B cell (primary cell): ENCODE measurements around the gene ATCAY. TPM values are rescaled to one million over a fixed set of nuclear protein-coding genes. Genes with fewer than 3 reads are reported as not detected.
"Not testable (repeated sequence)": the region's sequence is repeated elsewhere in the genome, so short reads cannot be mapped to it uniquely, and the experiment has no call there.

Experiments used
- ATAC-seq: fragments of 200-7000 bp; cut with Tn5 transposase; one replicate; pipeline ENCODE4 v1.10.0; 2021; ENCODE audit warnings: low read depth, mild to moderate bottlenecking, moderate number of reproducible peaks, moderate library complexity
- CTCF ChIA-PET: fragments of 350-600 bp; sonication (Branson Sonifier 250); formaldehyde crosslinking; loops from one replicate; lab custom pipeline; 2021; ENCODE audit warnings: antibody characterized with exemption, inconsistent platforms; lab: Charles Lee
- POLR2A ChIA-PET: fragments of 350-600 bp; sonication (Branson Sonifier 250); formaldehyde crosslinking; loops from one replicate; lab custom pipeline; 2021; ENCODE audit warnings: antibody characterized with exemption; lab: Charles Lee
- DNase-seq: peaks from one replicate; pipeline ENCODE4 v3.0.0; 2013
- H2AFZ ChIP-seq: 2 replicates; pipeline ENCODE4 v1.6.1; 2012; ENCODE audit warnings: mild to moderate bottlenecking, low read depth, low read length; ENCODE audit not compliant: insufficient read depth, poor library complexity, severe bottlenecking
- H3K27ac ChIP-seq, 2 donors: 1 replicate in 1 of 2; 2 replicates in 1 of 2; pipeline ENCODE4 v1.5.1; 2012 to 2013; ENCODE audit warnings: low read length in 2 of 2, mild to moderate bottlenecking in 2 of 2, moderate library complexity in 1 of 2
- H3K27me3 ChIP-seq, 4 experiments: fragments of 200-600 bp in 1 of 4; sonication (generic) in 1 of 4; replicated peaks in 1 of 4; 1 replicate in 2 of 4; 2 replicates in 2 of 4; pipeline versions ENCODE4 v1.6.1 to v1.7.0; 2013 to 2016; ENCODE audit warnings: low read length in 3 of 4, mild to moderate bottlenecking in 2 of 4, mixed read lengths in 1 of 4, moderate library complexity in 1 of 4; ENCODE audit not compliant: insufficient read depth in 4 of 4, control insufficient read depth in 3 of 4; ENCODE audit errors: control extremely low read depth in 1 of 4
- H3K36me3 ChIP-seq, 2 experiments: replicated peaks in 1 of 2; 1 replicate in 1 of 2; 2 replicates in 1 of 2; pipeline versions ENCODE4 v1.6.1 to v1.7.1; 2013; ENCODE audit warnings: low read length in 1 of 2; ENCODE audit not compliant: insufficient read depth in 2 of 2, control insufficient read depth in 1 of 2; ENCODE audit errors: control extremely low read depth in 1 of 2, extremely low read depth in 1 of 2
- H3K4me1 ChIP-seq, 2 donors: fragments of 200-600 bp in 1 of 2; sonication (generic) in 1 of 2; 1 replicate in 1 of 2; 2 replicates in 1 of 2; pipeline versions ENCODE4 v1.5.1 to v1.6.1; 2013 to 2017; ENCODE audit warnings: low read length in 2 of 2; ENCODE audit not compliant: control insufficient read depth in 2 of 2, insufficient read depth in 2 of 2
- H3K4me2 ChIP-seq: replicated peaks from 2 replicates; pipeline ENCODE3; 2012; ENCODE audit warnings: mild to moderate bottlenecking, low read depth, low read length; ENCODE audit not compliant: poor library complexity, severe bottlenecking
- H3K4me3 ChIP-seq, 5 experiments: fragments of 200-600 bp in 1 of 5; sonication (generic) in 1 of 5; 1 replicate in 3 of 5; 2 replicates in 2 of 5; pipeline versions ENCODE4 v1.5.1 to v1.7.0; 2011 to 2016; ENCODE audit warnings: low read length in 4 of 5, mild to moderate bottlenecking in 4 of 5, low read depth in 2 of 5, control low read depth in 1 of 5, moderate library complexity in 1 of 5; ENCODE audit not compliant: insufficient read depth in 1 of 5; ENCODE audit errors: control extremely low read depth in 1 of 5, extremely low read depth in 1 of 5
- H3K79me2 ChIP-seq: fragments of 200-600 bp; sonication (generic); one replicate; pipeline ENCODE4 v1.6.0; 2016; ENCODE audit warnings: low read length; ENCODE audit not compliant: control insufficient read depth, insufficient read depth
- H3K9ac ChIP-seq: fragments of 200-600 bp; sonication (generic); 2 replicates; pipeline ENCODE4 v1.6.1; 2017; ENCODE audit warnings: mild to moderate bottlenecking, low read length, moderate library complexity
- H3K9me3 ChIP-seq, 3 donors: one replicate each; pipeline versions ENCODE4 v1.6.1 to v1.7.1; 2013; ENCODE audit warnings: low read length in 2 of 3; ENCODE audit not compliant: control insufficient read depth in 2 of 3, insufficient read depth in 1 of 3; ENCODE audit errors: control extremely low read depth in 1 of 3
- H4K20me1 ChIP-seq: 2 replicates; pipeline ENCODE4 v1.6.0; 2012; ENCODE audit warnings: mild to moderate bottlenecking, low read length; ENCODE audit not compliant: insufficient read depth, control insufficient read depth, poor library complexity, severe bottlenecking
- H3K27ac Mint-ChIP-seq: one replicate; pipeline ENCODE4 v1.8.0; 2021; ENCODE audit warnings: mixed read lengths
- H3K27me3 Mint-ChIP-seq: one replicate; pipeline ENCODE4 v1.8.0; 2021; ENCODE audit warnings: mixed read lengths
- H3K4me1 Mint-ChIP-seq: one replicate; pipeline ENCODE4 v1.8.0; 2021; ENCODE audit warnings: mixed read lengths
- H3K4me3 Mint-ChIP-seq: one replicate; pipeline ENCODE4 v1.8.0; 2021; ENCODE audit warnings: mixed read lengths
- H3K9me3 Mint-ChIP-seq: one replicate; pipeline ENCODE4 v1.8.0; 2022; ENCODE audit warnings: mixed read lengths; ENCODE audit not compliant: insufficient read depth
- EZH2 ChIP-seq: IDR thresholded peaks from 2 replicates; pipeline ENCODE4 v1.6.1; 2012; ENCODE audit warnings: borderline replicate concordance, low read depth, mild to moderate bottlenecking, moderate library complexity, low read length; ENCODE audit not compliant: insufficient read depth, poor library complexity, severe bottlenecking
- WGBS: methylation state at CpG from one replicate; pipeline ENCODE4 v1.1.5; 2013; ENCODE audit warnings: missing lambda C conversion rate; ENCODE audit not compliant: insufficient coverage; 5-methylcytosine and 5-hydroxymethylcytosine counted together
- intact Hi-C: fragments of 100-400 bp; cut with micrococcal nuclease; formaldehyde crosslinking; loops from one replicate; pipeline ENCODE4 v1.10.0; 2022
- polyA plus RNA-seq: library from polyadenylated mRNA; depleted of rRNA; stranded (reverse); fragments of >200 nt; gene quantifications from 2 replicates; pipeline ENCODE4 v1.2.3, GENCODE V29; 2012
- total RNA-seq, 2 donors: library from RNA; stranded (reverse); fragments of 120-200 nt in 1 of 2; gene quantifications; 1 replicate in 1 of 2; 2 replicates in 1 of 2; pipeline versions ENCODE4 v1.2.3 to v1.2.4, GENCODE V29; 2013 to 2022
- TF ChIP-seq, protein P1 (sequence below): fragments of 200-600 bp; IDR thresholded peaks from one replicate; pipeline ENCODE4 v1.8.0; 2022; ENCODE audit warnings: antibody characterized with exemption, mild to moderate bottlenecking

ATCAY gene
- total and polyA plus RNA-seq, 2 donors (not counting 1 experiment from before 2014, with no cell fraction given), result not detected

DNA sequence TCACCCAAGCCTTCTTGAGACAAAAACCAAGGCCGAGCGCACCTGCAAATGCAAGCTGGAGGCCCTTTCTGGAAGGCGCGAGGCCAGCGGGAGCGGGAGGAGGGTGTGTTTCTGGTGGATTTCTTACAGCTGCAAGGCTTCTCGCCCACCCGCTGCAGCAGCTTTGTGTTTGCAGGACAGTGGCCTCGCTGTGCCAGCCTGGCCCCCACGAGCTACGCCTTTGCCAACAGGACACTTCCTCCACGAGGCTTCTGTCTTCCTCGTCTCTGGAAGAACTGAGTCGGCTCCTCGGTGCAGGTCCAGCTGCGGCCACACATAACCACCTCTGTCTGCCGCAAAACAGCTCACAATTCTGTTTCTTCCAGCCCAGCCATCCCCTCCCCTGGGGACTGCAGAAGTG is 10.1 kb downstream of the ATCAY start:
- Histone ChIP-seq H3K4me1 (no peaks in the 10 kb centered on the region), H3K79me2 (no peaks in the 10 kb centered on the region), H3K27me3 (no peaks in the 10 kb centered on the region), H2AFZ (no peak overlapping the region), H3K4me2 (no peak overlapping the region), H3K9me3 (peaks cover 0 to 2% (median 0%) of the 10 kb centered on the region in 3 donors), H4K20me1 (no peaks in the 10 kb centered on the region), H3K36me3 (no peaks in the 10 kb centered on the region), H3K27ac (no peak overlapping the region), H3K9ac (no peak overlapping the region), H3K4me3 (no peak overlapping the region)
- no peaks in the 10 kb centered on the region for H3K9me3 Mint-ChIP-seq
- no peak for TF ChIP-seq EZH2
- TF ChIP-seq, protein P1, sequence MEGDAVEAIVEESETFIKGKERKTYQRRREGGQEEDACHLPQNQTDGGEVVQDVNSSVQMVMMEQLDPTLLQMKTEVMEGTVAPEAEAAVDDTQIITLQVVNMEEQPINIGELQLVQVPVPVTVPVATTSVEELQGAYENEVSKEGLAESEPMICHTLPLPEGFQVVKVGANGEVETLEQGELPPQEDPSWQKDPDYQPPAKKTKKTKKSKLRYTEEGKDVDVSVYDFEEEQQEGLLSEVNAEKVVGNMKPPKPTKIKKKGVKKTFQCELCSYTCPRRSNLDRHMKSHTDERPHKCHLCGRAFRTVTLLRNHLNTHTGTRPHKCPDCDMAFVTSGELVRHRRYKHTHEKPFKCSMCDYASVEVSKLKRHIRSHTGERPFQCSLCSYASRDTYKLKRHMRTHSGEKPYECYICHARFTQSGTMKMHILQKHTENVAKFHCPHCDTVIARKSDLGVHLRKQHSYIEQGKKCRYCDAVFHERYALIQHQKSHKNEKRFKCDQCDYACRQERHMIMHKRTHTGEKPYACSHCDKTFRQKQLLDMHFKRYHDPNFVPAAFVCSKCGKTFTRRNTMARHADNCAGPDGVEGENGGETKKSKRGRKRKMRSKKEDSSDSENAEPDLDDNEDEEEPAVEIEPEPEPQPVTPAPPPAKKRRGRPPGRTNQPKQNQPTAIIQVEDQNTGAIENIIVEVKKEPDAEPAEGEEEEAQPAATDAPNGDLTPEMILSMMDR, result no peak
- POLR2A ChIA-PET, result no interaction called here
- H3K27ac Mint-ChIP-seq, result no peak overlapping the region
- no peak for ATAC-seq
- CTCF ChIA-PET, result no interaction called here
- no peak overlapping the region for H3K4me3 Mint-ChIP-seq
- H3K4me1 Mint-ChIP-seq, result no peaks in the 10 kb centered on the region
- DNase-seq, result no peak
- WGBS, result 88% methylated on average over 17 of the region's 17 CpGs
- intact Hi-C loops, result no loop called here
- H3K27me3 Mint-ChIP-seq, result peaks cover 3% of the 10 kb centered on the region

DNA sequence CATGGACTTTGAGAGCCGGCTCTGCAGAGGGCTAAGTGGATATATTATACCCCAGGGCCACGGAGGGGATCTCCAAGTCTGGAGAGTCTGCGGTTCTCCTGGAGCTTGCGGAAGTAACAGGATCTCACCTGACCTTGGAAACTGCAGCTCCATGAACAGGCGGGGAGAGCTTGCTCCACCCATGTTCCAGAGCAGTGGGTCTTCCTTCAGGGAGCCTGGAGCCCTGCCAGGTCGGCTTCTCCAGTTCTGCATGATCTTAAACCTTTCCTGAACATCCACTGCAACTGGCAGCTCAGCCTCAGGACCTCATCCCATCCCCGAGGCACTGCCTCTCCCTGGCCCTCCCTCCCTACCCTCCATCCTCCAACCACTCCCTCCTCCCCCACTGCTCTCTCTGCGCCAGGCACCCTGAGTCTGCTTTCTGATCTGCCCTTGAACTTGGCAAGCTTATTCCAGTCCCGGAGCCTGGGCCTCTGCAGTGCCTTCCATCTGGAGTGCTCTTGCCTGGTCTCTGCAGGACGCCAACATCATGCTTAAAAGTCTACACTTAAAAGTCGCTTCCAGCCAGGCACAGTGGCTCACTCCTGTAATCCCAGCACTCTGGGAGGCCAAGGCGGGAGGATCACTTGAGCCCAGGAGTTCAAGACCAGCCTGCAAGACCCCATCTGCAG is 13.2 kb downstream of the ATCAY start:
- no peak for ATAC-seq
- Mint-ChIP-seq H3K27ac (no peak overlapping the region), H3K27me3 (peaks cover 3% of the 10 kb centered on the region), H3K4me1 (no peaks in the 10 kb centered on the region), H3K4me3 (no peak overlapping the region), H3K9me3 (no peaks in the 10 kb centered on the region)
- no peak for DNase-seq
- Histone ChIP-seq H3K36me3 (no peaks in the 10 kb centered on the region), H3K79me2 (no peaks in the 10 kb centered on the region), H3K9ac (no peak overlapping the region), H4K20me1 (no peaks in the 10 kb centered on the region), H3K27me3 (no peaks in the 10 kb centered on the region), H3K27ac (no peak overlapping the region), H3K4me2 (no peak overlapping the region), H3K9me3 (peaks cover 0 to 10% (median 4%) of the 10 kb centered on the region in 3 donors), H2AFZ (no peak overlapping the region), H3K4me3 (no peak overlapping the region), H3K4me1 (no peaks in the 10 kb centered on the region)
- 76% methylated on average over 12 of the region's 12 CpGs for WGBS
- POLR2A ChIA-PET, result interaction anchor here (0.6 kb wide), 1 partner anchor 36 kb away, joined by 6 read pairs; no protein-coding TSS in a partner anchor
- intact Hi-C loops, result no loop called here
- CTCF ChIA-PET, result interaction anchor here (1.0 kb wide), 1 partner anchor 43 kb away, joined by 3 read pairs; no protein-coding TSS in a partner anchor
- TF ChIP-seq, protein P1, result no peak
- TF ChIP-seq EZH2, result no peak

DNA sequence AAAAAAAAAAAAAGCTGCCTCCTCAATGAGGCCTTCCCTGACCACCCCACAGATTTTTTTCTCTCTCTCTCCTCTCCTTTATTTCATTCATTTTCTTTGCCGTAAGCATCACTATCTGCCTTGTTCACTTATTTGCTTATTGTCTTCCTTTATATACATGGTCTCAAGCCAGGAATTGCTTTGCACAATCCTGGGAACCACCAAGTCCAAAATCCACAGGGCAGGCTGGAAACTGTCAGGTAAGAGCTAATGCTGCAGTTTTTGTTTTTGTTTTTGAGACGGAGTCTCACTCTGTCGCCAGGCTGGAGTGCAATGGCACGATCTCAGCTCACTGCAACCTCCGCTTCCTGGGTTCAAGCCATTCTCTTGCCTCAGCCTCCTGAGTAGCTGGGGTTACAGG is 14.5 kb downstream of the ATCAY start:
- H3K27ac Mint-ChIP-seq, H3K79me2 ChIP-seq, H3K4me3 ChIP-seq, H3K36me3 ChIP-seq, intact Hi-C loops, ATAC-seq, H3K4me1 ChIP-seq, H3K9me3 Mint-ChIP-seq, H4K20me1 ChIP-seq, H3K27me3 Mint-ChIP-seq, H3K27ac ChIP-seq, DNase-seq, H2AFZ ChIP-seq, H3K27me3 ChIP-seq, H3K9ac ChIP-seq, H3K4me1 Mint-ChIP-seq, H3K4me3 Mint-ChIP-seq, H3K4me2 ChIP-seq: not testable (repeated sequence)
- H3K9me3 ChIP-seq, result peaks cover 0 to 20% (median 4%) of the 10 kb centered on the region in 3 donors
- WGBS, result 89% methylated on average over 1 of the region's 5 CpGs
- ChIA-PET CTCF (interaction anchor here (1.0 kb wide), 1 partner anchor 45 kb away, joined by 3 read pairs; no protein-coding TSS in a partner anchor), POLR2A (interaction anchor here (0.5 kb wide), 1 partner anchor 244 kb away, joined by 3 read pairs; no protein-coding TSS in a partner anchor)
